CD14-positive monocyte (primary cell): ENCODE results near the gene MYB. TPM values are rescaled to one million over a fixed set of nuclear protein-coding genes. Genes with fewer than 3 reads are reported as not detected.

Source experiments
- DNase-seq, 3 donors: peaks; one replicate each; pipeline ENCODE4 v3.0.0-alpha.2; 2011 to 2022
- H2AFZ ChIP-seq: 2 replicates; pipeline ENCODE4 v1.6.0; 2012; ENCODE audit warnings: mild to moderate bottlenecking, low read depth, low read length, inconsistent platforms; ENCODE audit not compliant: insufficient read depth, poor library complexity, severe bottlenecking
- H3K27ac ChIP-seq, 2 donors: 1 replicate in 1 of 2; 2 replicates in 1 of 2; pipeline ENCODE4 v1.5.1; 2012 to 2013; ENCODE audit warnings: low read length in 2 of 2, control low read depth in 1 of 2, inconsistent platforms in 1 of 2, low read depth in 1 of 2, mild to moderate bottlenecking in 1 of 2
- H3K27me3 ChIP-seq, 2 donors: one replicate each; pipeline versions ENCODE4 v1.6.0 to v1.6.1; 2011 to 2013; ENCODE audit warnings: low read length in 2 of 2; ENCODE audit not compliant: control insufficient read depth in 2 of 2, insufficient read depth in 2 of 2
- H3K36me3 ChIP-seq, 2 donors: replicated peaks in 1 of 2; 1 replicate in 1 of 2; 2 replicates in 1 of 2; pipeline versions ENCODE4 v1.5.1 to v1.6.1; 2012 to 2013; ENCODE audit warnings: low read length in 2 of 2, control low read depth in 1 of 2, inconsistent platforms in 1 of 2, mild to moderate bottlenecking in 1 of 2; ENCODE audit not compliant: insufficient read depth in 2 of 2, control insufficient read depth in 1 of 2
- H3K4me1 ChIP-seq, 2 donors: 1 replicate in 1 of 2; 2 replicates in 1 of 2; pipeline versions ENCODE4 v1.5.1 to v1.6.1; 2012 to 2013; ENCODE audit warnings: low read length in 2 of 2, control low read depth in 1 of 2, inconsistent platforms in 1 of 2, mild to moderate bottlenecking in 1 of 2, moderate library complexity in 1 of 2; ENCODE audit not compliant: insufficient read depth in 2 of 2, control insufficient read depth in 1 of 2
- H3K4me2 ChIP-seq: replicated peaks from 2 replicates; pipeline ENCODE3; 2012; ENCODE audit warnings: low read length, moderate library complexity, mild to moderate bottlenecking; ENCODE audit not compliant: poor library complexity, severe bottlenecking; ENCODE audit errors: extremely low read depth
- H3K4me3 ChIP-seq, 3 experiments: fragments of 200-600 bp in 1 of 3; sonication (generic) in 1 of 3; replicated peaks in 1 of 3; 1 replicate in 2 of 3; 2 replicates in 1 of 3; pipeline ENCODE4 v1.5.1; 2011 to 2013; ENCODE audit warnings: low read length in 3 of 3, mild to moderate bottlenecking in 3 of 3, control low read depth in 2 of 3, low read depth in 2 of 3, inconsistent platforms in 1 of 3, moderate library complexity in 1 of 3
- H3K79me2 ChIP-seq: 2 replicates; pipeline ENCODE4 v1.6.0; 2012; ENCODE audit warnings: mild to moderate bottlenecking, control low read depth, inconsistent platforms, low read length, moderate library complexity; ENCODE audit not compliant: insufficient read depth
- H3K9ac ChIP-seq: 2 replicates; pipeline ENCODE4 v1.6.0; 2017; ENCODE audit warnings: low read length, mild to moderate bottlenecking; ENCODE audit not compliant: insufficient read depth, poor library complexity, severe bottlenecking
- H3K9me3 ChIP-seq, 2 donors: replicated peaks in 1 of 2; 1 replicate in 1 of 2; 2 replicates in 1 of 2; pipeline versions ENCODE4 v1.5.1 to v1.6.1; 2012 to 2013; ENCODE audit warnings: low read length in 2 of 2, control low read depth in 1 of 2; ENCODE audit not compliant: control insufficient read depth in 1 of 2, insufficient read depth in 1 of 2
- H4K20me1 ChIP-seq: 2 replicates; pipeline ENCODE4 v1.6.0; 2012; ENCODE audit warnings: mild to moderate bottlenecking, low read length, control low read depth, moderate library complexity; ENCODE audit not compliant: insufficient read depth
- H3K27ac Mint-ChIP-seq, 7 donors: one replicate each; pipeline ENCODE4 v1.8.0; 2020; ENCODE audit warnings: mild to moderate bottlenecking in 7 of 7, mixed read lengths in 7 of 7, moderate library complexity in 6 of 7, inconsistent platforms in 2 of 7
- H3K27me3 Mint-ChIP-seq, 3 donors: one replicate each; pipeline ENCODE4 v1.8.0; 2021 to 2022; ENCODE audit warnings: low read depth in 3 of 3, mild to moderate bottlenecking in 3 of 3, mixed read lengths in 3 of 3, moderate library complexity in 3 of 3, inconsistent platforms in 1 of 3
- H3K36me3 Mint-ChIP-seq, 2 donors: one replicate each; pipeline ENCODE4 v1.8.0; 2020; ENCODE audit warnings: mixed read lengths in 2 of 2, inconsistent platforms in 1 of 2, mild to moderate bottlenecking in 1 of 2
- H3K4me1 Mint-ChIP-seq: one replicate; pipeline ENCODE4 v1.8.0; 2020; ENCODE audit warnings: mild to moderate bottlenecking, mixed read lengths
- H3K4me3 Mint-ChIP-seq, 2 donors: one replicate each; pipeline ENCODE4 v1.8.0; 2020; ENCODE audit warnings: mild to moderate bottlenecking in 2 of 2, mixed read lengths in 2 of 2, moderate library complexity in 1 of 2
- H3K9me3 Mint-ChIP-seq, 7 donors: one replicate each; pipeline ENCODE4 v1.8.0; 2020 to 2022; ENCODE audit warnings: mixed read lengths in 7 of 7, mild to moderate bottlenecking in 6 of 7, moderate library complexity in 6 of 7, inconsistent platforms in 2 of 7
- CTCF ChIP-seq: fragments of 200-600 bp; IDR thresholded peaks from one replicate; pipeline ENCODE4 v1.8.0; 2022; ENCODE audit warnings: antibody characterized with exemption, mild to moderate bottlenecking
- WGBS: methylation state at CpG from one replicate; pipeline ENCODE4 v1.1.5; 2013; ENCODE audit warnings: missing lambda C conversion rate; ENCODE audit not compliant: insufficient coverage; 5-methylcytosine and 5-hydroxymethylcytosine counted together
- intact Hi-C, 2 donors: fragments of 100-400 bp; cut with micrococcal nuclease; formaldehyde crosslinking; loops; one replicate each; pipeline versions ENCODE4 v1.15.0 to v1.15.1; 2023
- polyA plus RNA-seq, 3 donors: library from polyadenylated mRNA; depleted of rRNA in 1 of 3; unstranded in 2 of 3; stranded (reverse) in 1 of 3; fragments of 300-500 nt in 2 of 3; fragments of >200 nt in 1 of 3; fragmentation: Illumina TruSeq in 2 of 3; gene quantifications; 1 replicate in 2 of 3; 2 replicates in 1 of 3; pipeline ENCODE4 v1.2.3, GENCODE V29; 2012 to 2021

The MYB gene
- polyA plus RNA-seq, 3 donors, result 1.5 to 2.2 (median 1.7) TPM

GRCh38 chr6:135144673-135145062 is 36.4 kb upstream of the MYB start:
- H3K36me3 Mint-ChIP-seq, result no peaks in the 10 kb centered on the region
- Histone ChIP-seq H3K9me3 (no peaks in the 10 kb centered on the region), H3K27ac (peak overlapping the region in 1 of 2 donors; percentile 83), H2AFZ (no peak overlapping the region), H3K4me1 (peaks cover 27 to 35% of the 10 kb centered on the region in 2 donors), H3K79me2 (no peaks in the 10 kb centered on the region), H3K27me3 (no peaks in the 10 kb centered on the region), H4K20me1 (no peaks in the 10 kb centered on the region), H3K4me3 (peak overlapping the region in 1 of 3 experiments; percentile 83), H3K9ac (no peak overlapping the region), H3K4me2 (peak overlapping the region; percentile 74), H3K36me3 (no peaks in the 10 kb centered on the region)
- no peak for DNase-seq
- H3K9me3 Mint-ChIP-seq, result no peaks in the 10 kb centered on the region
- TF ChIP-seq CTCF, result no peak
- no peak overlapping the region for H3K4me3 Mint-ChIP-seq
- WGBS, result no CpG with 5 or more reads among the region's 4 CpGs
- intact Hi-C loops, result loop anchor here (10.0 kb wide), 2 partner anchors 270 to 280 kb away; no protein-coding TSS in a partner anchor
- H3K27ac Mint-ChIP-seq, result peak overlapping the region in 3 of 7 donors; percentile 84 to 93 (median 88)
- no peaks in the 10 kb centered on the region for H3K27me3 Mint-ChIP-seq
- peaks cover 51% of the 10 kb centered on the region for H3K4me1 Mint-ChIP-seq

- intact Hi-C loops, result loop anchor here (10.0 kb wide), 2 partner anchors 270 to 280 kb away; no protein-coding TSS in a partner anchor
- Mint-ChIP-seq H3K27me3 (no peaks in the 10 kb centered on the region), H3K36me3 (no peaks in the 10 kb centered on the region), H3K4me3 (peak overlapping the region; percentile 71 to 89), H3K9me3 (no peaks in the 10 kb centered on the region), H3K27ac (peak overlapping the region; percentile 54 to 93 (median 84)), H3K4me1 (peaks cover 51% of the 10 kb centered on the region)
- no peaks in the 10 kb centered on the region for H3K79me2 ChIP-seq
- H3K4me1 ChIP-seq, result peaks cover 27 to 35% of the 10 kb centered on the region in 2 donors
- H3K27me3 ChIP-seq, result no peaks in the 10 kb centered on the region
- H3K27ac ChIP-seq, result peak overlapping the region in 1 of 2 donors; percentile 83
- TF ChIP-seq CTCF, result peak; percentile 82
- peak overlapping the region; percentile 72 for H2AFZ ChIP-seq
- no peaks in the 10 kb centered on the region for H3K36me3 ChIP-seq
- H3K9ac ChIP-seq, result peak overlapping the region; percentile 53
- DNase-seq, result peak in 2 of 3 donors; percentile 34 to 43
- H3K9me3 ChIP-seq, result no peaks in the 10 kb centered on the region
- peak overlapping the region; percentile 65 to 99 (median 83) for H3K4me3 ChIP-seq
- peak overlapping the region; percentile 74 for H3K4me2 ChIP-seq
- H4K20me1 ChIP-seq, result no peaks in the 10 kb centered on the region
- WGBS, result 17% methylated on average over 1 of the region's 2 CpGs
Observed at GRCh38 chr6:135145063-135145800, 35.9 kb upstream of the MYB start.
